Left ventricle myocardium superior (tissue), 1 donor: Measurements from ENCODE around the gene FLT4. TPM values are rescaled to one million over a fixed set of nuclear protein-coding genes. Genes with fewer than 3 reads are reported as not detected.

Experiments
- ATAC-seq: fragments of 200-7000 bp; cut with Tn5 transposase; one replicate; pipeline ENCODE4 v1.9.1; 2020; ENCODE audit warnings: mild to moderate bottlenecking, moderate library complexity
- DNase-seq: peaks from one replicate; pipeline ENCODE4 v3.0.0-alpha.2; 2020
- intact Hi-C: fragments of 100-400 bp; cut with micrococcal nuclease; formaldehyde crosslinking; loops from one replicate; pipeline ENCODE4 v1.11.0; 2022
- total RNA-seq: library from RNA; stranded (reverse); fragmentation: NEBNext Ultra II Directional; extraction: Animal tissue kit (Norgen Biotek cat#: 25700); gene quantifications from one replicate; pipeline ENCODE4 v1.2.1, GENCODE V29; 2021
- donor health status: DM: no; HTN: yes; CAD: no; lungs with severe emphysema.

The FLT4 gene
- total RNA-seq, 1 donor from 2014 or later, result 8.0 TPM

GRCh38 chr5:180613188-180613813 lies 36.1 kb downstream of the FLT4 start:
- ATAC-seq (no peak), DNase-seq (no peak)
- intact Hi-C loops, result no loop called here

GRCh38 chr5:180612683-180613082 lies 36.7 kb downstream of the FLT4 start:
- intact Hi-C loops, result no loop called here
- DNase-seq (no peak), ATAC-seq (no peak)

GRCh38 chr5:180611140-180611850 lies 38.1 kb downstream of the FLT4 start:
- no peak for ATAC-seq
- intact Hi-C loops, result no loop called here
- no peak for DNase-seq

- DNase-seq (peak; percentile 18), ATAC-seq (no peak)
Measured at GRCh38 chr5:180609817-180610550, 39.4 kb downstream of the FLT4 start.

GRCh38 chr5:180609386-180609785 lies 40.0 kb downstream of the FLT4 start:
- DNase-seq (no peak), ATAC-seq (no peak)
- intact Hi-C loops, result no loop called here

More at GRCh38 chr5:180609817-180610550, 39.4 kb downstream of the FLT4 start:
- intact Hi-C loops, result no loop called here

- peak; percentile 13 for DNase-seq
- intact Hi-C loops, result no loop called here
- ATAC-seq, result no peak
Measured at GRCh38 chr5:180608572-180609310, 40.7 kb downstream of the FLT4 start.

- intact Hi-C loops, result no loop called here
- no peak for ATAC-seq
- DNase-seq, result peak; percentile 7
Measured at GRCh38 chr5:180607861-180608571, 41.4 kb downstream of the FLT4 start.

GRCh38 chr5:180606215-180606785 lies 43.1 kb downstream of the FLT4 start:
- intact Hi-C loops, result no loop called here
- DNase-seq (no peak), ATAC-seq (no peak)

- intact Hi-C loops, result no loop called here
- no peak for ATAC-seq
- DNase-seq, result peak; percentile 35
Measured at GRCh38 chr5:180605554-180606214, 43.7 kb downstream of the FLT4 start.

- DNase-seq (peak; percentile 14), ATAC-seq (no peak)
- intact Hi-C loops, result no loop called here
Measured at GRCh38 chr5:180604271-180604670, 45.1 kb downstream of the FLT4 start.

- intact Hi-C loops, result no loop called here
- DNase-seq (no peak), ATAC-seq (no peak)
Measured at GRCh38 chr5:180603076-180603594, 46.3 kb downstream of the FLT4 start.

- no peak for ATAC-seq
- intact Hi-C loops, result no loop called here
- no peak for DNase-seq
Measured at GRCh38 chr5:180602481-180603075, 46.8 kb downstream of the FLT4 start.

- DNase-seq, result no peak
- no peak for ATAC-seq
Measured at GRCh38 chr5:180601591-180602480, 47.6 kb downstream of the FLT4 start.

GRCh38 chr5:180600554-180601041 lies 48.8 kb downstream of the FLT4 start:
- ATAC-seq (no peak), DNase-seq (no peak)
- intact Hi-C loops, result no loop called here

More at GRCh38 chr5:180601591-180602480, 47.6 kb downstream of the FLT4 start:
- intact Hi-C loops, result no loop called here

GRCh38 chr5:180599981-180600553 lies 49.3 kb downstream of the FLT4 start:
- ATAC-seq (no peak), DNase-seq (no peak)
- intact Hi-C loops, result no loop called here

- no peak for DNase-seq
- intact Hi-C loops, result no loop called here
Measured at GRCh38 chr5:180599590-180599914, 49.8 kb downstream of the FLT4 start.

More at GRCh38 chr5:180599590-180599914, 49.8 kb downstream of the FLT4 start:
- ATAC-seq, result no peak
